Chondrocyte (in vitro differentiated cells): Measurements from ENCODE around the gene GIMAP2. TPM values are rescaled to one million over a fixed set of nuclear protein-coding genes. Genes with fewer than 3 reads are reported as not detected.
"Not testable (repeated sequence)": the region's sequence is repeated elsewhere in the genome, so short reads cannot be mapped to it uniquely, and the experiment has no call there.

Source experiments
- DNase-seq: peaks from one replicate; pipeline ENCODE4 v3.0.0; 2021; ENCODE audit warnings: mixed read lengths, low spot score
- H3K27ac Mint-ChIP-seq: one replicate; pipeline ENCODE4 v1.8.0; 2021; ENCODE audit warnings: mild to moderate bottlenecking, moderate library complexity, mixed read lengths; ENCODE audit not compliant: unreplicated experiment
- H3K27me3 Mint-ChIP-seq: 2 replicates; pipeline ENCODE4 v1.8.0; 2021; ENCODE audit warnings: low read depth, mixed read lengths
- H3K36me3 Mint-ChIP-seq: 2 replicates; pipeline ENCODE4 v1.8.0; 2021; ENCODE audit warnings: low read depth, mixed read lengths
- H3K4me1 Mint-ChIP-seq: 2 replicates; pipeline ENCODE4 v1.8.0; 2021; ENCODE audit warnings: low read depth, mild to moderate bottlenecking, mixed read lengths
- H3K4me3 Mint-ChIP-seq: one replicate; pipeline ENCODE4 v1.8.0; 2021; ENCODE audit warnings: mild to moderate bottlenecking, moderate library complexity, mixed read lengths; ENCODE audit not compliant: unreplicated experiment
- H3K9me3 Mint-ChIP-seq: 2 replicates; pipeline ENCODE4 v1.8.0; 2021; ENCODE audit warnings: low read depth, mixed read lengths
- CTCF ChIP-seq: fragments of 200-600 bp; sonication (generic); IDR thresholded peaks from 2 replicates; pipeline ENCODE4 v1.5.0; 2021; ENCODE audit warnings: antibody characterized with exemption, mild to moderate bottlenecking, moderate library complexity
- total RNA-seq: library from RNA; stranded (reverse); gene quantifications from 3 replicates; pipeline ENCODE4 v1.2.1, GENCODE V29; 2021

The GIMAP2 gene
- total RNA-seq, 1 donor from 2014 or later, result not detected

- Mint-ChIP-seq H3K4me1 (no peaks in the 10 kb centered on the region), H3K9me3 (peaks cover 19% of the 10 kb centered on the region), H3K27ac (no peak overlapping the region), H3K27me3 (no peaks in the 10 kb centered on the region), H3K4me3 (no peak overlapping the region), H3K36me3 (peaks cover 2% of the 10 kb centered on the region)
- no peak for DNase-seq
- TF ChIP-seq CTCF, result no peak
Observed at GRCh38 chr7:150668977-150669376, 16.5 kb upstream of the GIMAP2 start.

- DNase-seq, H3K27me3 Mint-ChIP-seq, H3K4me3 Mint-ChIP-seq: not testable (repeated sequence)
Observed at GRCh38 chr7:150671798-150672585, 13.5 kb upstream of the GIMAP2 start.

GRCh38 chr7:150675714-150676113 lies 9.8 kb upstream of the GIMAP2 start:
- no peak for DNase-seq
- no peak for TF ChIP-seq CTCF
- no peak overlapping the region for H3K4me3 Mint-ChIP-seq
- H3K27me3 Mint-ChIP-seq, result no peaks in the 10 kb centered on the region
- no peaks in the 10 kb centered on the region for H3K36me3 Mint-ChIP-seq
- peaks cover 14% of the 10 kb centered on the region for H3K9me3 Mint-ChIP-seq
- no peaks in the 10 kb centered on the region for H3K4me1 Mint-ChIP-seq
- H3K27ac Mint-ChIP-seq, result no peak overlapping the region

More at GRCh38 chr7:150671798-150672585, 13.5 kb upstream of the GIMAP2 start:
- H3K9me3 Mint-ChIP-seq, result peaks cover 22% of the 10 kb centered on the region
- not testable (repeated sequence) for H3K27ac Mint-ChIP-seq, H3K4me1 Mint-ChIP-seq, H3K36me3 Mint-ChIP-seq

- not testable (repeated sequence) for H3K4me3 Mint-ChIP-seq, H3K4me1 Mint-ChIP-seq, H3K27me3 Mint-ChIP-seq, H3K27ac Mint-ChIP-seq, H3K36me3 Mint-ChIP-seq, DNase-seq
- peaks cover 13% of the 10 kb centered on the region for H3K9me3 Mint-ChIP-seq
Observed at GRCh38 chr7:150676276-150676675, 9.2 kb upstream of the GIMAP2 start.

GRCh38 chr7:150676854-150677253 lies 8.7 kb upstream of the GIMAP2 start:
- H3K36me3 Mint-ChIP-seq, H3K27ac Mint-ChIP-seq, H3K27me3 Mint-ChIP-seq, H3K4me1 Mint-ChIP-seq, DNase-seq, H3K4me3 Mint-ChIP-seq: not testable (repeated sequence)
- H3K9me3 Mint-ChIP-seq, result peaks cover 10% of the 10 kb centered on the region

- not testable (repeated sequence) for H3K27ac Mint-ChIP-seq, H3K4me1 Mint-ChIP-seq, H3K27me3 Mint-ChIP-seq, DNase-seq, H3K4me3 Mint-ChIP-seq, H3K36me3 Mint-ChIP-seq
- peaks cover 12% of the 10 kb centered on the region for H3K9me3 Mint-ChIP-seq
Observed at GRCh38 chr7:150678601-150679000, 6.9 kb upstream of the GIMAP2 start.

- H3K9me3 Mint-ChIP-seq, result peaks cover 12% of the 10 kb centered on the region
- DNase-seq, H3K36me3 Mint-ChIP-seq, H3K4me3 Mint-ChIP-seq, H3K4me1 Mint-ChIP-seq, H3K27ac Mint-ChIP-seq, H3K27me3 Mint-ChIP-seq: not testable (repeated sequence)
Observed at GRCh38 chr7:150680364-150680763, 5.1 kb upstream of the GIMAP2 start.
